GM06990 (cell line): ENCODE measurements around the gene SLC5A5.

ENCODE experiments used
- DNase-seq: peaks from one replicate; pipeline ENCODE4 v3.0.0-alpha.2; 2011; ENCODE audit not compliant: insufficient read length; ENCODE audit errors: extremely low read depth
- H3K27me3 ChIP-seq: replicated peaks from 2 replicates; pipeline ENCODE4 v1.6.0; 2011; ENCODE audit warnings: low read length; ENCODE audit not compliant: control insufficient read depth, insufficient read depth
- H3K36me3 ChIP-seq: 2 replicates; pipeline ENCODE4 v1.5.1; 2011; ENCODE audit warnings: low read length; ENCODE audit not compliant: control insufficient read depth, insufficient read depth
- H3K4me3 ChIP-seq: replicated peaks from 2 replicates; pipeline ENCODE4 v1.5.1; 2011; ENCODE audit warnings: low read depth, mild to moderate bottlenecking, control low read depth, low read length
- TF ChIP-seq, protein P1 (sequence below): IDR thresholded peaks from 2 replicates; pipeline ENCODE4 v1.5.1; 2011; ENCODE audit warnings: low read length, control low read depth, mild to moderate bottlenecking, inconsistent platforms; ENCODE audit not compliant: insufficient read depth, poor library complexity, severe bottlenecking

The SLC5A5 gene

DNA sequence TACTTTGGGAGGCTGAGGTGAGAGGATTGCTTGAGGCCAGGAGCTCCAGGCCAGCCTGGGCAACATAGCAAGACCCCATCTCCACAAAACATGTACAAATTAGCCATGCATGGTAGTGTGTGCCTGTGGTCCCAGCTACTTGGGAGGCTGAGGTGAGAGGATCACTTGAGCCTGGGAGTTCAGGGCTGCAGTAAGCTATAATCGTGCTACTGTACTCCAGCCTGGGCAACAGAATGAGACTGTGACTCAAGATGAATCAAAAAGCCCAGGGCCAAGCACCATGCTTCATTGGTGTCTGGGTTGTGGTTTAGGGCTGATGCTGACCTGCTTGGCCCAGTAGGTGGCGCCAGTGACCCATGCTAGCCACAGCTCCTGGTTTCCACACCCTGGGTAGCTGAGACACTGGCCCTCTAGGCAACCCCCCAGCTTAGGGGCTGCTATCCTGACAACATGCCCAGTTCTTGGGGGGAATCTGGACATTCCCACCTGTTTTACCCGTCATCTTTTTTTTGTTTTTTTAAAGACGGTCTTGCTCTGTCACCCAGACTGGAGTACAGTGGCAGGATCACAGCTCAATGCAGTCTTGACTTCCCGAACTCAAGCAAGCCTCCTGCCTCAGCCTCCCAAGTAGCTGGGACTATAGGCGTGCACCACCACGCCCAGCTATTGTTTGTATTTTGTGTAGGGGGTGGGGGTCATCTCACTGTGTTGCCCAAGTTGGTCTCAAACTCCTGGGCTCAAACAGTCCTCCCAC is 66.5 kb downstream of the SLC5A5 start:
- TF ChIP-seq, protein P1, sequence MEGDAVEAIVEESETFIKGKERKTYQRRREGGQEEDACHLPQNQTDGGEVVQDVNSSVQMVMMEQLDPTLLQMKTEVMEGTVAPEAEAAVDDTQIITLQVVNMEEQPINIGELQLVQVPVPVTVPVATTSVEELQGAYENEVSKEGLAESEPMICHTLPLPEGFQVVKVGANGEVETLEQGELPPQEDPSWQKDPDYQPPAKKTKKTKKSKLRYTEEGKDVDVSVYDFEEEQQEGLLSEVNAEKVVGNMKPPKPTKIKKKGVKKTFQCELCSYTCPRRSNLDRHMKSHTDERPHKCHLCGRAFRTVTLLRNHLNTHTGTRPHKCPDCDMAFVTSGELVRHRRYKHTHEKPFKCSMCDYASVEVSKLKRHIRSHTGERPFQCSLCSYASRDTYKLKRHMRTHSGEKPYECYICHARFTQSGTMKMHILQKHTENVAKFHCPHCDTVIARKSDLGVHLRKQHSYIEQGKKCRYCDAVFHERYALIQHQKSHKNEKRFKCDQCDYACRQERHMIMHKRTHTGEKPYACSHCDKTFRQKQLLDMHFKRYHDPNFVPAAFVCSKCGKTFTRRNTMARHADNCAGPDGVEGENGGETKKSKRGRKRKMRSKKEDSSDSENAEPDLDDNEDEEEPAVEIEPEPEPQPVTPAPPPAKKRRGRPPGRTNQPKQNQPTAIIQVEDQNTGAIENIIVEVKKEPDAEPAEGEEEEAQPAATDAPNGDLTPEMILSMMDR: peak; percentile 98
- Histone ChIP-seq H3K4me3 (no peak overlapping the region), H3K36me3 (peaks cover 7% of the 10 kb centered on the region), H3K27me3 (no peaks in the 10 kb centered on the region)
- DNase-seq: peak; percentile 56

DNA sequence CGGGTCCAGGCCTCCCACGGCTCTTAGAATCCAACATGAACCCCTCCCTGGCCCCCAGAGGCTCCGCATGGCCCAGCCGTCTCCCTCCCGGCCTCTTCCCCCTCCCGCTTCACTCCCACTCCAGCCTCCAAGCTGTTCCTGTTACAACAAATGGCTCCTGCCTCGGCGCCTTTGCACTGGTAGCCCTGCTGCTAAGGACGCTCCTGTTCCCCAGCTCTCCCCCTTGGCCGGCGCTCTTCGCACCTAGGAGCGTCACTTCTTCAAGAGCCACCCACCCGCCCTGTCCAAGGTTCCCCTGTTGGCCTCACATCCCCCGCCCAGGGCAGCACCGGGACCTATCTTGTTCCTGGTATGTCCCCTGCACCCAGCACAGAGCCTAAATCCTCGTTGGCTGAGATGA is 70.4 kb downstream of the SLC5A5 start:
- Histone ChIP-seq H3K4me3 (no peak overlapping the region), H3K27me3 (no peaks in the 10 kb centered on the region), H3K36me3 (peaks cover 10% of the 10 kb centered on the region)
- TF ChIP-seq, protein P1: no peak
- DNase-seq: no peak

DNA sequence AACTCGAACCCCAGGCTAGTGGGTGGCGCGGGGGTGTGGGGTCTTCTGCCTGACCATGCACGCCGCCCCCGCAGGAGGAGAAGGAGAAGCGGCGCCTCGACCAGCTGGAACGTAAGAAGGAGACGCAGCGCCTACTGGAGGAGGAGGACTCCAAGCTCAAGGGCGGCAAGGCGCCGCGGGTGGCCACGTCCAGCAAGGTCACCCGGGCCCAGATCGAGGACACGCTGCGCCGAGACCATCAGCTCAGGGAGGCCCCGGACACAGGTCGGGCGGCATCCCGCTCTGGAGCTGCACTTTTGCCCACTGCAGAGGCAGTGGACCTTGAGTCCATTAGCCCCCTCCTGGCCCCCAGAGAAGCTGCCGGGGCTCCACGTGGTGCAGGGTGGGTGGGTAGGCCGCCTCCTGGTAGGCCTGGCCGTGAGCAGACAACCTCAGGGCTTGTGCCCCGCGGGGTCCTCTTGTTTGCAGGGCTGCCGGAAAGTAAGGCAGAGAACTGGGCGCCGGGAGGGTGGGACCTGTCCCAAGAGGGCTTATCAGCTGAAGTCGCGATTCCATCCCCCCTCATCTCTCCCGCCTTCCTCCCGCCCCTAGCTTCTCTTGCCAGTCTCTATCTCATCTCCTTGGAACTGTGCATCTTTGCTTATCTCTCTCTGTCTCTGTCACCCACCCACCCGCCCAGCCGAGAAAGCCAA is 71.0 kb downstream of the SLC5A5 start:
- Histone ChIP-seq H3K27me3 (no peaks in the 10 kb centered on the region), H3K36me3 (peaks cover 10% of the 10 kb centered on the region), H3K4me3 (no peak overlapping the region)
- TF ChIP-seq, protein P1: no peak
- DNase-seq: no peak

DNA sequence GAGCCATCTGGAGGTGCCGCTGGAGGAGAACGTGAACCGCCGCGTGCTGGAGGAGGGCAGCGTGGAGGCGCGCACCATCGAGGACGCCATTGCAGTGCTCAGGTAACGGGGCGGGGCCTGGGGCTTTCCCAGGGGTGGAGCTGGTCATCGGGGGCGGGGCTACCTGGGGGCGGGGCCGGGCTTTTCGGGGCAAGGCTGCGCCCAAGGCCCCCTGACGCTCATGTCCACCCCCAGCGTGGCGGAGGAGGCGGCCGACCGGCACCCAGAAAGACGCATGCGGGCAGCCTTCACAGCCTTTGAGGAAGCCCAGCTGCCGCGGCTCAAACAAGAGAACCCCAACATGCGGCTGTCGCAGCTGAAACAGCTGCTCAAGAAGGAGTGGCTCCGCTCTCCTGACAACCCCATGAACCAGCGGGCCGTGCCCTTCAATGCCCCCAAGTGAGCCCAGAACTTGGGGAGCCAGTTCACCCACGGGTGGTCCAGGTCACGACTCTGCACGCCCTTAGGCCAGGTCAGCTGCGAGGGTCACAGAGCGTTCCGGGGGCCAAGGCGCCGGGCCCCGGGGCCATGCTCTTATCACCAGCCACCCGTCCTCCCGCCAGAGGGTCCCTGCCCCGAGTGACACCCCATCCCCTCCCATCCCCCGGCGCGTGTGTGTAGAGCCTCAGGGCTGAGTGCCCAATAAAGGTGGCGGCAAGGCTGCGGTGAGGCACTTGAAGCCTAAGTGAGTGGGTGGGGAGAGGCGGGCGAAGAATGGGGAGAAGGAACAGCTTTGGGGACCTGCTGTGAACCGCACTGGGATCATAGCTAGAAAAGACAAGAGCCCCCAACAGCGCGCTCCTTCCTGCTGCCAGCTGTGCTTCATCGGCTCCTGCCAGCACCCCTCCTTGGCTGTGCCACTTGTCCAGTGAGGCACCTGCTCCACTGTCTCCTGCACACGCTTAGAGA is 71.8 kb downstream of the SLC5A5 start:
- TF ChIP-seq, protein P1: no peak
- H3K27me3 ChIP-seq: no peaks in the 10 kb centered on the region
- no peak for DNase-seq
- H3K36me3 ChIP-seq: peaks cover 10% of the 10 kb centered on the region
- H3K4me3 ChIP-seq: no peak overlapping the region

DNA sequence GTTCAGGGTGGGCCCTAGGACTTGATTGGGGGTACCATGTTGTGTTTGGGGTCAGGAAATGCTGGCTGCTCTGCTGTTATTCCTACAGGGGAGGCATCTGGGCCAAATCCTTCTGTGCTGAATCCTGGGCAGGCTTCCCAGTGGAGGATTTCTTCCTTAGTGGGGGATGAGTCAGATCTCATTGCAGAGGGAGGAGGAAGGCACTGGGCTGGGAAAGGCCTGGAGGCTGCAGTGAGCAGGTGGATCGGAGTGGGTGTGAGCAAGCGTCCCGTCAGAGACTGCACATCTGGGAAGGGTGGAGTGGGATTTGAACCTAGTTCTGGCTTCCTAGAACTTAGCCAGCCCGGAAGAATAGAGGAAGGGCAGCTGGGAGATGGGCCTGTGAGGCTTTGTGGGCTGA is 72.6 kb downstream of the SLC5A5 start:
- TF ChIP-seq, protein P1: no peak
- H3K4me3 ChIP-seq: no peak overlapping the region
- peaks cover 10% of the 10 kb centered on the region for H3K36me3 ChIP-seq
- DNase-seq: no peak
- H3K27me3 ChIP-seq: no peaks in the 10 kb centered on the region; the same call in 1 of the 2 replicates
